GM18508 (cell line): ENCODE data around the gene CCN2.
"Not testable (repeated sequence)": the region's sequence is repeated elsewhere in the genome, so short reads cannot be mapped to it uniquely, and the experiment has no call there.

Source experiments
- ATAC-seq: cut with Tn5 transposase; IDR thresholded peaks from one replicate; pipeline ENCODE4 v1.9.1; 2021; ENCODE audit warnings: moderate number of reproducible peaks; ENCODE audit not compliant: insufficient read depth, unreplicated experiment

Gene CCN2

GRCh38 chr6:131914967-131915751, 36.0 kb downstream of the CCN2 start:
- ATAC-seq: no peak

- ATAC-seq: no peak
Observed at GRCh38 chr6:131914234-131914633, 36.9 kb downstream of the CCN2 start.

GRCh38 chr6:131911951-131912350, 39.2 kb downstream of the CCN2 start:
- ATAC-seq: no peak

GRCh38 chr6:131910956-131911355, 40.2 kb downstream of the CCN2 start:
- no peak for ATAC-seq

GRCh38 chr6:131910219-131910589, 41.0 kb downstream of the CCN2 start:
- no peak for ATAC-seq

GRCh38 chr6:131909408-131910218, 41.6 kb downstream of the CCN2 start:
- ATAC-seq: peak; percentile 97

GRCh38 chr6:131908787-131909186, 42.4 kb downstream of the CCN2 start:
- not testable (repeated sequence) for ATAC-seq

GRCh38 chr6:131903734-131904133, 47.4 kb downstream of the CCN2 start:
- not testable (repeated sequence) for ATAC-seq

GRCh38 chr6:131901326-131901873, 49.8 kb downstream of the CCN2 start:
- ATAC-seq: not testable (repeated sequence)

GRCh38 chr6:131900231-131900630, 50.9 kb downstream of the CCN2 start:
- no peak for ATAC-seq

- ATAC-seq: no peak
Observed at GRCh38 chr6:131898718-131899117, 52.5 kb downstream of the CCN2 start.
